HEK293 (cell line): ENCODE results near the gene PIGZ.
A peak's percentile ranks its signal among the peaks of the same experiment; 100 is the strongest.

Experiments used
- CTCF ChIA-PET: fragments of 350-600 bp; formaldehyde crosslinking; extraction: SDS; loops from one replicate; lab custom pipeline; 2021; ENCODE audit warnings: antibody characterized with exemption; lab: Yijun Ruan, JAX
- POLR2A ChIA-PET: fragments of 300-600 bp; formaldehyde crosslinking; extraction: SDS; loops from one replicate; lab custom pipeline; 2020; ENCODE audit warnings: antibody characterized with exemption, inconsistent platforms; lab: Yijun Ruan, JAX
- H3K27ac ChIP-seq: fragments of 200-500 bp; sonication (Bioruptor generic); 2 replicates; pipeline ENCODE4 v1.5.1; 2014; ENCODE audit warnings: low read depth, low read length, control low read depth, inconsistent platforms; ENCODE audit errors: extremely low read depth
- H3K36me3 ChIP-seq, 2 experiments: fragments of 200-500 bp in 1 of 2; sonication (Bioruptor generic) in 1 of 2; 1 replicate in 1 of 2; 2 replicates in 1 of 2; pipeline ENCODE4 v1.5.1; 2014 to 2017; ENCODE audit warnings: inconsistent platforms in 2 of 2, low read length in 2 of 2; ENCODE audit not compliant: control insufficient read depth in 2 of 2, insufficient read depth in 1 of 2
- H3K4me1 ChIP-seq: fragments of 200-500 bp; sonication (Bioruptor generic); 2 replicates; pipeline ENCODE4 v1.5.1; 2014; ENCODE audit warnings: mild to moderate bottlenecking, low read length, inconsistent platforms; ENCODE audit not compliant: control insufficient read depth, insufficient read depth
- H3K4me3 ChIP-seq: 2 replicates; pipeline ENCODE4 v1.5.1; 2011; ENCODE audit warnings: low read depth, mild to moderate bottlenecking, control low read depth, low read length, moderate library complexity
- H3K9me3 ChIP-seq: fragments of 200-500 bp; sonication (Bioruptor generic); 2 replicates; pipeline ENCODE4 v1.5.1; 2014; ENCODE audit warnings: low read depth, low read length, inconsistent platforms; ENCODE audit not compliant: control insufficient read depth, insufficient read depth
- BCL11B ChIP-seq: fragments of 450-650 bp; formaldehyde crosslinking; IDR thresholded peaks from 2 replicates; pipeline ENCODE4 v1.5.1; 2016; ENCODE audit warnings: low read depth, missing biosample characterization, missing genetic modification characterization
- GLIS1 ChIP-seq: fragments of 450-650 bp; formaldehyde crosslinking; IDR thresholded peaks from 2 replicates; pipeline ENCODE4 v1.5.1; 2016; ENCODE audit warnings: missing biosample characterization, missing genetic modification characterization
- GLIS2 ChIP-seq: fragments of 450-650 bp; formaldehyde crosslinking; IDR thresholded peaks from 2 replicates; pipeline ENCODE4 v1.5.1; 2016; ENCODE audit warnings: missing biosample characterization, missing genetic modification characterization
- SALL2 ChIP-seq: fragments of 450-650 bp; formaldehyde crosslinking; IDR thresholded peaks from 2 replicates; pipeline ENCODE4 v1.5.0; 2017; ENCODE audit warnings: missing biosample characterization, mild to moderate bottlenecking, missing genetic modification characterization, borderline replicate concordance
- SETDB1 ChIP-seq: IDR thresholded peaks from one replicate; pipeline ENCODE4 v1.6.1; 2017; ENCODE audit warnings: mild to moderate bottlenecking, low read length, moderate library complexity, mixed read lengths; ENCODE audit not compliant: insufficient read length
- TCF7L2 ChIP-seq: IDR thresholded peaks from 2 replicates; pipeline ENCODE4 v1.6.1; 2011; ENCODE audit warnings: low read depth, mild to moderate bottlenecking, inconsistent platforms, low read length, moderate library complexity, borderline replicate concordance
- YY2 ChIP-seq: fragments of 450-650 bp; formaldehyde crosslinking; IDR thresholded peaks from 2 replicates; pipeline ENCODE4 v1.5.1; 2016; ENCODE audit warnings: missing biosample characterization, missing genetic modification characterization
- ZBTB20 ChIP-seq: fragments of 450-650 bp; formaldehyde crosslinking; IDR thresholded peaks from 2 replicates; pipeline ENCODE4 v1.5.1; 2016; ENCODE audit warnings: missing biosample characterization, missing genetic modification characterization
- ZBTB48 ChIP-seq: fragments of 450-650 bp; formaldehyde crosslinking; IDR thresholded peaks from 2 replicates; pipeline ENCODE4 v1.5.1; 2016; ENCODE audit warnings: missing biosample characterization, missing genetic modification characterization
- ZIC2 ChIP-seq: fragments of 450-650 bp; formaldehyde crosslinking; IDR thresholded peaks from 2 replicates; pipeline ENCODE4 v1.5.1; 2016; ENCODE audit warnings: missing biosample characterization, missing genetic modification characterization
- ZNF146 ChIP-seq: fragments of 450-650 bp; formaldehyde crosslinking; IDR thresholded peaks from 2 replicates; pipeline ENCODE4 v1.5.1; 2016; ENCODE audit warnings: missing biosample characterization, missing genetic modification characterization
- ZNF184 ChIP-seq: fragments of 450-650 bp; IDR thresholded peaks from 2 replicates; pipeline ENCODE4 v1.5.1; 2018; ENCODE audit warnings: missing biosample characterization, mild to moderate bottlenecking, missing genetic modification characterization
- ZNF214 ChIP-seq: fragments of 450-650 bp; formaldehyde crosslinking; IDR thresholded peaks from 2 replicates; pipeline ENCODE4 v1.5.1; 2017; ENCODE audit warnings: missing biosample characterization, mild to moderate bottlenecking, missing genetic modification characterization, borderline replicate concordance
- ZNF24 ChIP-seq: fragments of 450-650 bp; formaldehyde crosslinking; IDR thresholded peaks from 2 replicates; pipeline ENCODE4 v1.5.1; 2016; ENCODE audit warnings: missing biosample characterization, missing genetic modification characterization
- ZNF280D ChIP-seq: fragments of 450-650 bp; formaldehyde crosslinking; IDR thresholded peaks from 2 replicates; pipeline ENCODE4 v1.5.1; 2016; ENCODE audit warnings: missing biosample characterization, missing genetic modification characterization
- ZNF324 ChIP-seq: fragments of 450-650 bp; formaldehyde crosslinking; IDR thresholded peaks from 2 replicates; pipeline ENCODE4 v1.5.1; 2016; ENCODE audit warnings: missing biosample characterization, missing genetic modification characterization
- ZNF362 ChIP-seq: fragments of 450-650 bp; formaldehyde crosslinking; IDR thresholded peaks from 2 replicates; pipeline ENCODE4 v1.5.1; 2016; ENCODE audit warnings: missing biosample characterization, missing genetic modification characterization
- ZNF391 ChIP-seq: fragments of 450-650 bp; formaldehyde crosslinking; IDR thresholded peaks from 2 replicates; pipeline ENCODE4 v1.5.1; 2016; ENCODE audit warnings: low read depth, missing biosample characterization, missing genetic modification characterization, borderline replicate concordance
- ZNF510 ChIP-seq: fragments of 450-650 bp; formaldehyde crosslinking; IDR thresholded peaks from 2 replicates; pipeline ENCODE4 v1.5.1; 2018; ENCODE audit warnings: mild to moderate bottlenecking, missing genetic modification characterization, missing biosample characterization; ENCODE audit not compliant: insufficient replicate concordance
- ZNF596 ChIP-seq: fragments of 450-650 bp; IDR thresholded peaks from 2 replicates; pipeline ENCODE4 v1.5.0; 2018; ENCODE audit warnings: missing biosample characterization, mild to moderate bottlenecking, missing genetic modification characterization, moderate library complexity
- ZNF645 ChIP-seq: fragments of 450-650 bp; formaldehyde crosslinking; IDR thresholded peaks from 2 replicates; pipeline ENCODE4; 2016; ENCODE audit warnings: missing biosample characterization, missing genetic modification characterization
- ZNF670 ChIP-seq: fragments of 450-650 bp; formaldehyde crosslinking; IDR thresholded peaks from 2 replicates; pipeline ENCODE4 v1.5.1; 2016; ENCODE audit warnings: missing biosample characterization, missing genetic modification characterization, low read depth
- ZNF768 ChIP-seq: fragments of 450-650 bp; formaldehyde crosslinking; IDR thresholded peaks from 2 replicates; pipeline ENCODE4 v1.5.1; 2018; ENCODE audit warnings: missing biosample characterization, mild to moderate bottlenecking, missing genetic modification characterization
- ZNF830 ChIP-seq: fragments of 450-650 bp; IDR thresholded peaks from 2 replicates; pipeline ENCODE4 v1.5.0; 2018; ENCODE audit warnings: missing biosample characterization, missing genetic modification characterization, low read depth, mild to moderate bottlenecking, moderate library complexity
- ZSCAN5A ChIP-seq: fragments of 450-650 bp; formaldehyde crosslinking; IDR thresholded peaks from 2 replicates; pipeline ENCODE4 v1.5.1; 2016; ENCODE audit warnings: missing biosample characterization, missing genetic modification characterization

PIGZ gene

DNA sequence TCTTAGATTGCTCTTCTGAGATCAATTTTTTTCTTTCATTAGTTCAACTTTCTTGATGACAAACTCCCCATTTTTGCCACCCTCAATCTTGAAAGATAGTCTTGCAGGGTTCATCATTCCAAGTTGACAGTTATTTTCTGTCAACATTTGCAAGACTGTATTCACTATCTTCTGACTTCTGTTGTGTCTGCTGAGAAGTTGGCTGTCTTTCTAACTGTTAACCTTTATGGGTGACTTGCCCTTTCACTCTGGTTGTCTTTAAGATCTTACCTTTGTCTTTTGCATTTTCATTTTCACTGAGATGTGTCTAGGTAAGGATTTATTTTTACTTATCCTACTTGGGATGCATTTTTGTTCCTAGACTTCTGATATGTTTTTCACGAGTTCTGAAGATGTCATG lies 14.6 kb upstream of the PIGZ start:
- H3K27ac ChIP-seq, result no peak overlapping the region
- TF ChIP-seq GLIS1 (tag by site-specific recombination) (no peak), ZNF280D (tag by site-specific recombination) (0 out of 2 replicates have a peak, but pooled peaks have one; percentile 55), SETDB1 (peak; percentile 94), ZNF214 (no peak)
- no peaks in the 10 kb centered on the region for H3K9me3 ChIP-seq
- CTCF ChIA-PET, result no interaction called here
- H3K36me3 ChIP-seq, result no peaks in the 10 kb centered on the region
- no peak overlapping the region for H3K4me3 ChIP-seq
- POLR2A ChIA-PET, result no interaction called here
- no peaks in the 10 kb centered on the region for H3K4me1 ChIP-seq

DNA sequence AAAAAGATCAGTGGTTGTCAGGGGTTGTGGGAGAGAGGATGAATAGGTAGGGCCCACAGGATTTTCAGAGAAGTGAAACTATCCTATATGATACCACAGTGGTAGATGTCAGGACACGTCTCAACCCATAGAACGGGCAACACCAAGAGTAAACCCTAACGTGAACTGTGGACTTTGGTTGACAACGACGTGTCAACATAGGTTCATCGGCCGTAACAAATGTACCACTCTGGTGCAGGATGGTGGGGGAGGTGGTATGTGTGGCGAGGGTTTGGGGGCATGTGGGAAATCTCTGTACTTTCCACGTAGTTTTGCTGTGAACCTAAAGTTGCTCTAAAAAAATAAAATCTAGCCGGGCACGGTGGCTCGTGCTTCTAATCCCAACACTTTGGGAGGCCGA lies 13.0 kb upstream of the PIGZ start:
- ChIA-PET POLR2A (no interaction called here), CTCF (no interaction called here)
- TF ChIP-seq ZBTB48 (tag by site-specific recombination) (no peak), ZNF184 (no peak), ZSCAN5A (tag by site-specific recombination) (no peak), TCF7L2 (no peak), ZNF510 (tag by site-specific recombination) (no peak), ZNF768 (tag by site-specific recombination) (no peak), YY2 (tag by site-specific recombination) (no peak), ZIC2 (tag by site-specific recombination) (no peak), ZNF324 (tag by site-specific recombination) (no peak), GLIS2 (tag by site-specific recombination) (no peak), ZNF214 (no peak), ZNF24 (no peak), ZNF596 (tag by site-specific recombination) (no peak)

DNA sequence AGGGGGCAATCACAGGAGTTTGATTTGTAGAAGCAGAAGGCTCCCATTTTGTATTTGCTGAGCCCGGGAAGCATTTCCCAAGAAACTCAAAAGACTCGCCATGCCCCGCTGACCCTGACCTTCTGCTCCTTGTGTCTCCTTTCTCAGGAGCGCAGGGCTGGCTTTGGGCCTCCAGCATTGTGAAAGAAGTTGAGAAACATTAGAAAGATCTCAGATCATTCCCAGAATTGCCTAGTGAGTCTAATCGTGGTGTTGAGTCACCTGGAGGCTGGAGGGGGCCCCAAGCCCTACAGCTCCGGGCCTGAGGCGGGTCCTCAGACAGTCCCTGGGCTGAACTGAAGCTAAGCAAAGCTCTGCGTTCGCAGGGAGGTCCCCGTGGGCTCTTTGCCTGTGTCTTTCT lies 10.9 kb upstream of the PIGZ start:
- POLR2A ChIA-PET, result no interaction called here
- Histone ChIP-seq H3K27ac (no peak overlapping the region), H3K4me3 (no peak overlapping the region), H3K4me1 (no peaks in the 10 kb centered on the region), H3K9me3 (no peaks in the 10 kb centered on the region), H3K36me3 (no peaks in the 10 kb centered on the region)
- CTCF ChIA-PET, result no interaction called here
- TF ChIP-seq ZNF362 (tag by site-specific recombination), result no peak
- no peak for TF ChIP-seq SALL2 (tag by site-specific recombination)
- TF ChIP-seq ZNF830 (tag by site-specific recombination), result no peak
- TF ChIP-seq ZNF391 (tag by site-specific recombination), result no peak
- TF ChIP-seq ZNF510 (tag by site-specific recombination), result no peak
- no peak for TF ChIP-seq BCL11B (tag by site-specific recombination)
- no peak for TF ChIP-seq ZNF146 (tag by site-specific recombination)
- no peak for TF ChIP-seq ZNF670 (tag by site-specific recombination)
- no peak for TF ChIP-seq ZBTB20 (tag by site-specific recombination)
- no peak for TF ChIP-seq ZNF645 (tag by site-specific recombination)

More for the DNA sequence above, 13.0 kb upstream of the PIGZ start:
- Histone ChIP-seq H3K9me3 (no peaks in the 10 kb centered on the region), H3K27ac (no peak overlapping the region), H3K36me3 (no peaks in the 10 kb centered on the region), H3K4me1 (no peaks in the 10 kb centered on the region), H3K4me3 (no peak overlapping the region)
